ENCODE results near the gene MYADM. TPM values are rescaled to one million over a fixed set of nuclear protein-coding genes. Genes with fewer than 3 reads are reported as not detected.

MYADM gene
- total and polyA plus RNA-seq, 2 of the 13 experiments (the other 11 are each of a cell fraction or from before 2014, with no cell fraction given), result 19.9 to 38.1 TPM

GRCh38 chr19:53898636-53899341 is 31.1 kb downstream of the MYADM start:
- Histone ChIP-seq H2AFZ (ENCODE audit: low read length) (no peak overlapping the region), H3K4me2 (ENCODE audit: low read depth, low read length) (no peak overlapping the region), H3K9me3 (ENCODE audit: low read length) (no peaks in the 10 kb centered on the region), H3K4me1 (ENCODE audit: insufficient read depth, low read length) (no peaks in the 10 kb centered on the region), H3K36me3 (replicated peaks in 1 of 2; ENCODE audit: control insufficient read depth in 1 of 2, insufficient read depth in 2 of 2, low read length in 2 of 2) (no peaks in the 10 kb centered on the region), H3K9ac (ENCODE audit: insufficient read depth, low read depth, low read length) (no peak overlapping the region), H4K20me1 (ENCODE audit: insufficient read depth, low read length) (no peaks in the 10 kb centered on the region), H3K79me2 (ENCODE audit: insufficient read depth, low read length) (no peaks in the 10 kb centered on the region), H3K27ac (ENCODE audit: extremely low read length, insufficient read depth, low read length) (no peak overlapping the region), H3K4me3 (replicated peaks in 1 of 3; ENCODE audit: insufficient read depth in 1 of 3, low read depth in 2 of 3, low read length in 3 of 3) (no peak overlapping the region), H3K27me3 (ENCODE audit: control insufficient read depth in 1 of 2, insufficient read depth in 2 of 2, low read length in 2 of 2) (peaks cover 0 to 3% of the 10 kb centered on the region in 2 experiments; a peak in 2 of 5 replicates)
- DNase-seq (ENCODE audit: low spot score), result no peak
- BruUV-seq (replicated peaks), result no TSS peak
- in situ Hi-C loops (cut with HindIII; ENCODE audit: extremely low pct_ligation_motif_present, low pct_unique_long_range_greater_than_20kb), result no loop called here
- no peak for FAIRE-seq
- no peak for ATAC-seq
- intact Hi-C loops (cut with micrococcal nuclease; ENCODE audit: unreplicated experiment), result no loop called here
- WGBS (ENCODE audit: low lambda C conversion rate), result 43% methylated on average over 37 of the region's 42 CpGs
- ChIA-PET CTCF (ENCODE audit: low intra/inter-chr PET ratio, low total read pairs) (no interaction called here), POLR2A (no interaction called here)
- TF ChIP-seq FOXO1 (CRISPR knock-in tag; IDR thresholded peaks at IDR 0.05) (no peak), ZNF776 (CRISPR knock-in tag; IDR thresholded peaks at IDR 0.05) (no peak), IKZF5 (CRISPR knock-in tag; IDR thresholded peaks at IDR 0.05) (no peak), AKNA (CRISPR knock-in tag; IDR thresholded peaks at IDR 0.05; ENCODE audit: borderline replicate concordance) (no peak), ZNF562 (CRISPR knock-in tag; IDR thresholded peaks at IDR 0.05; ENCODE audit: borderline replicate concordance) (no peak), ZNF75D (CRISPR knock-in tag; IDR thresholded peaks at IDR 0.05; ENCODE audit: borderline replicate concordance) (no peak), THAP7 (CRISPR knock-in tag; IDR thresholded peaks at IDR 0.05) (no peak), JARID2 (CRISPR knock-in tag; IDR thresholded peaks at IDR 0.05; ENCODE audit: insufficient replicate concordance) (no peak), SNAPC2 (CRISPR knock-in tag; IDR thresholded peaks at IDR 0.05) (no peak), ZNF564 (CRISPR knock-in tag; IDR thresholded peaks at IDR 0.05) (no peak), IRF9 (CRISPR knock-in tag; IDR thresholded peaks at IDR 0.05; ENCODE audit: borderline replicate concordance) (no peak), ZNF740 (CRISPR knock-in tag; IDR thresholded peaks at IDR 0.05) (no peak), ZC3H13 (CRISPR knock-in tag; IDR thresholded peaks at IDR 0.05) (no peak), ONECUT2 (CRISPR knock-in tag; IDR thresholded peaks at IDR 0.05) (no peak), ZNF746 (CRISPR knock-in tag; IDR thresholded peaks at IDR 0.05) (no peak), ZNF232 (CRISPR knock-in tag; IDR thresholded peaks at IDR 0.05; ENCODE audit: borderline replicate concordance) (no peak), NBN (conservative IDR thresholded peaks at IDR 0.05) (no peak)

All from HepG2 (cell line).